ENCODE data around the gene RABL6. TPM values are rescaled to one million over a fixed set of nuclear protein-coding genes. Genes with fewer than 3 reads are reported as not detected.

Gene RABL6
- total and polyA plus RNA-seq, 8 donors: 50.7 to 119 (median 66.5) TPM

GRCh38 chr9:136775191-136775590 is 32.6 kb upstream of the RABL6 start:
- 79 to 91% methylated on average over 6 of the region's 6 CpGs for WGBS, 2 donors
- Histone ChIP-seq H3K4me3 (no peak overlapping the region), H3K4me1 (no peaks in the 10 kb centered on the region), H3K27ac (no peak overlapping the region), H3K27me3 (no peaks in the 10 kb centered on the region), H3K36me3 (no peaks in the 10 kb centered on the region), H3K9me3 (no peaks in the 10 kb centered on the region)
- TF ChIP-seq CTCF (IDR thresholded peaks at IDR 0.05): no peak
- FAIRE-seq (no peak), DNase-seq (peak in 1 of 6 donors; percentile 39), ATAC-seq (no peak)
- intact Hi-C loops (cut with DNase I): no loop called here

- Histone ChIP-seq H3K4me1 (no peaks in the 10 kb centered on the region), H3K36me3 (no peaks in the 10 kb centered on the region), H3K4me3 (no peak overlapping the region), H3K27me3 (no peaks in the 10 kb centered on the region), H3K27ac (no peak overlapping the region), H3K9me3 (no peaks in the 10 kb centered on the region)
- no peak for DNase-seq
- no peak for ATAC-seq
- intact Hi-C loops (cut with DNase I): no loop called here
- WGBS, 2 donors: 78 to 83% methylated on average over 7 of the region's 7 CpGs
- TF ChIP-seq CTCF (IDR thresholded peaks at IDR 0.05): no peak
- FAIRE-seq: no peak
These were observed 30.8 kb upstream of the RABL6 start for GRCh38 chr9:136776947-136777346.

GRCh38 chr9:136777359-136777758 is 30.4 kb upstream of the RABL6 start:
- ATAC-seq: no peak
- Histone ChIP-seq H3K4me1 (no peaks in the 10 kb centered on the region), H3K9me3 (no peaks in the 10 kb centered on the region), H3K36me3 (no peaks in the 10 kb centered on the region), H3K4me3 (no peak overlapping the region), H3K27ac (no peak overlapping the region), H3K27me3 (no peaks in the 10 kb centered on the region)
- WGBS, 2 donors: 54 to 56% methylated on average over 14 of the region's 14 CpGs
- TF ChIP-seq CTCF (IDR thresholded peaks at IDR 0.05): no peak
- FAIRE-seq: no peak
- no peak for DNase-seq
- intact Hi-C loops (cut with DNase I): no loop called here

- DNase-seq (no peak), FAIRE-seq (no peak), ATAC-seq (no peak)
- Histone ChIP-seq H3K4me3 (no peak overlapping the region), H3K4me1 (no peaks in the 10 kb centered on the region), H3K27me3 (no peaks in the 10 kb centered on the region), H3K27ac (no peak overlapping the region), H3K9me3 (no peaks in the 10 kb centered on the region), H3K36me3 (no peaks in the 10 kb centered on the region)
- 78 to 79% methylated on average over 5 of the region's 5 CpGs for WGBS, 2 donors
- intact Hi-C loops (cut with DNase I): no loop called here
- no peak for TF ChIP-seq CTCF (IDR thresholded peaks at IDR 0.05)
These were observed 27.9 kb upstream of the RABL6 start for GRCh38 chr9:136779808-136780207.

GRCh38 chr9:136782452-136782851 is 25.3 kb upstream of the RABL6 start:
- Histone ChIP-seq H3K27ac (no peak overlapping the region), H3K4me1 (no peaks in the 10 kb centered on the region), H3K9me3 (no peaks in the 10 kb centered on the region), H3K27me3 (no peaks in the 10 kb centered on the region), H3K4me3 (no peak overlapping the region), H3K36me3 (no peaks in the 10 kb centered on the region)
- intact Hi-C loops (cut with DNase I): no loop called here
- ATAC-seq (no peak), DNase-seq (no peak), FAIRE-seq (no peak)
- 91 to 94% methylated on average over 3 of the region's 3 CpGs for WGBS, 2 donors
- no peak for TF ChIP-seq CTCF (IDR thresholded peaks at IDR 0.05)
